NCI-H1694 (cell line): ENCODE results near the gene HPCA.

Experiments used
- DNase-seq: peaks from one replicate; lab custom pipeline; 2025; lab: John Stamatoyannopoulos, UW

HPCA gene

DNA sequence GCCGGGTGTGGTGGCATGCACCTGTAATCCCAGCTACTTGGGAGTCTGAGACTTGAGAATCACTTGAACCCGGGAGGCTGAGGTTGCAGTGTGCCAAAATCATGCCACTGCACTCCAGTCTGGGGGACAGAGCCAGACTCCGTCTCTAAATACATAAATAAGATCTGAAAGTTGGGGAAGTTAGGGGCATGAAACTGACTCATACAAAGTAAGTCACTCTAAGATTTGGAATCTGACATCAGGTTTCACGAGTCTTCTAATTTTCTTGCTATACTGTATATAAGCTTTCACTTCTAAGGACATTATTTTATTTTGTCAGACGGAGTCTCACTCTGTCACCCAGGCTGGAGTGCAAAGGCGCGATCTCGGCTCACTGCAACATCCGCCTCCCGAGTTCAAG is 48.2 kb downstream of the HPCA start:
- no peak for DNase-seq

DNA sequence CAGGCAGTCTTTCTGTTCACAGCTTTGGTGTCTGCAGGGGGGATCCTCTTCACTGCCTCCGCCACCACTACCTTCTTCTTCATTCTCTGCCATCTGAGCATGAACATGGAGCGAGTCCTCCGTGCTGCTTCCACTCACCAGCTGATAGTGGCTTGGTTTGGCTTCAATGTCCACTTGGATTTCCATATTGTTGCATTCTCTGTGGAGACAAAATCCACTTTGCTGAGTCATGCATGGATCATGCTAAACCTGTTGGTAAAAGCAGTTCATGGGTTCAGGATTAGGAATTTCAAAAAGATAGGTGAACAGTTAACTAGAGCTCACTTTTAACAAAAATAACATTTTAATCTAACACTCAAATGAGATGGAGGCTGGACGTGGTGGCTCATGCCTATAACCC is 50.8 kb downstream of the HPCA start:
- no peak for DNase-seq

DNA sequence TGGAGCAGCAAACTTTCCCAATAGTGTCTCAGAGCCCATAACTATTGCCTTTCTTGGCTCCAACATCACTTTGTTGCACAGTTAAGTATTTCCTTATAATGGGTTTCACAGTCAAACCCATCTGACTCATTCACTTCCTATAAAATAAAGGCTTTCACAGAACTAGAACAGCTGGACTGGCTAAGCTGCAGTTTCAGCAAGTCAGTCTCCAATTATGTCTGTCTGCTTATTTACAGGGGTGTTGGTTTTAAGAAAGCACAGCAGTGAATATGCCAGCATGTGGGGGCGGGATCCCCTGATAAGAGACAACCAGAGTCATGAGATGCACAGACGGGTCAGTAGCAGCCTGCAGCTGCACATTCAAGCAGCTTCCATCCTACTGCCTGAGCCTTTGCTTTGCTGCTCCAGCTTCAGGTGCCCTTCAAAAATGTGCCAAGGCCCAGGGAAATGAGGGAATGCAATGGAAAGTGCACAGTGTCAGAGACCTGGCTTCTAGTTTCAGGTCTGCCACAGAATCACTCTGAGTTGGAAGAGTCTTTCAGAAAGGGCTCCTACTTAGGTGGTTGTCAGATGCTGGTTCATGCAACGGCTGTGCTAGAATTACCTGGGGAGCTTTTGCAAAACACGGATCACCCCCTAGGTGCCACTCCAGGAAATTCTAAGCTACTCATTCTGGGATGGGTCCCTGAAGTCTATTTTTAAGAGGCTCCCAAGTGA is 53.5 kb downstream of the HPCA start:
- DNase-seq: no peak

DNA sequence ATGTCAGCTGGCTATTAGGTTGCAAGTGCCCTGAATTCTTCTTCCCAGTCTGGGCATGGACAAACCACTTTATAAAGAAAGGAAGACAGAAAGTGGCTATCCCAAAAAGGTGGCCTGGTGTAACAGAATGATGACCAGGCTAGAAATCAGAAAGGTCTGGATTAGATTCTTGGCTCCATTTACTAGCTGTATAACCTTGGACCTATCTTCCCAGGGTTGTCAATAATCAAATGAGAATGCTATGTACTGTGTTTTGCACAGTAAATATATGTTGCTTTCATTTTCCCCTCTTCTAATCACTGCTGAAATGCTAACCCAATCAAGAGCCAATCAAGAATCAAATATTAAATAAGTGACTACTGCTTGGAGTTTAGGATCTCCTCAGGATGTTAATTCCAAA is 57.9 kb downstream of the HPCA start:
- no peak for DNase-seq
